ENCODE results near the gene ORM2.

Gene ORM2

GRCh38 chr9:114371343-114371944 is 41.8 kb downstream of the ORM2 start:
- no peak for DNase-seq (ENCODE audit: low spot score)

- peak; percentile 72 for DNase-seq (ENCODE audit: low spot score)
These were observed 42.6 kb downstream of the ORM2 start for GRCh38 chr9:114371973-114372917.

GRCh38 chr9:114372921-114373448 is 43.3 kb downstream of the ORM2 start:
- peak; percentile 31 for DNase-seq (ENCODE audit: low spot score)

GRCh38 chr9:114373960-114374730 is 44.5 kb downstream of the ORM2 start:
- DNase-seq (ENCODE audit: low spot score), result no peak

DNA sequence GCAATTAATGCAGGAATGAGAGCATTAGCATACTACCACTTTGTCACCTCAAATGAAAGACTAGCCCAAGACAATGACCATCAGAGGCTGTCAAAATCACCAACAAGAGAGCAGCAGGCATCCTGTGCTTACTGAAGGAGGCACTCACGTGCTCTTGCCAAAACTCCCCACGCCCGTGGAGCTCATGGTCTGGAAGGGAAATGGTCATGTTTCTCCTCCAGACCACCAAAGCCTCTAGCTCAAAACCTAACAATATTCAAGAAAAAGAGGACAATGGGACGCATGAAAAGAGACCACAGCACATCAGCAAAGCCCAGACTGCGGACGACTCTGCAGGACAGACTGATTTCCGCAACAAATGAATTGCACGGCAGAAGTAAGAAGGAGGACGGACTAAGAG is 45.3 kb downstream of the ORM2 start:
- DNase-seq (ENCODE audit: low spot score), result no peak

DNA sequence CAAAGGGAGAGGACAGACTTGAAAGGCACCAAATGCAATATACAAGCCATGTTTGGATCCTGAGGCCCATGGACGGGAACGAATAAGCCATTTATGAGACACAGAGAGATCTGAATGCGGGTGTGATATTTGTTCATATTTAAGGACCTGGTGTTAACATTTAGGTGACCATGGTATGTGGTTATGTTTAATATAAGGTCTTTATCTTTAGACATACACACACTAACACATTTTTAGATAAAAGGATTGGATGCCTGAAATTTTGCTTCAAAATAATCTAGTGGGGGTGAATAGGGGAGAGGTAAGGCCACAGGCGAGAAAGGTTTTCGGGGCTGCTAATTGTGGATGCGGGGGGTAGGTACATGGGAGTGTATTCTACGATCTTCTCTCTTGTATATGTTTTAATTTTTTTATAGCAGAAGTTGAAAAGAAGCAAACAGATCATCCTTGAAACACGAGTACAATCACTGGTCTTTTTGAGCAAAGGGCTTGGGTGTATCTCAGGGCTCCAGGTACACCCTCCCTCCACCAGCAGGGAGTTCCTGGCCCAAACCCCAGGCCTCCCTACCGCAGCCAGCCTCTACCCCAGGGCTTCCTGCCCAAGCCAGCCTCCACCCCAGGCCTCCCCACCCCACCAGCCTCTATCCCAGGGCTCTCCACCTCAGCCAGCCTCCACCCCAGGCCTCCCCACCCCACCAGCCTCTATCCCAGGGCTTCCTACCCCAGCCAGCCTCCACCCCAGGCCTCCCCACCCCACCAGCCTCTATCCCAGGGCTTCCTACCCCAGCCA is 45.9 kb downstream of the ORM2 start:
- DNase-seq (ENCODE audit: low spot score), result no peak

DNA sequence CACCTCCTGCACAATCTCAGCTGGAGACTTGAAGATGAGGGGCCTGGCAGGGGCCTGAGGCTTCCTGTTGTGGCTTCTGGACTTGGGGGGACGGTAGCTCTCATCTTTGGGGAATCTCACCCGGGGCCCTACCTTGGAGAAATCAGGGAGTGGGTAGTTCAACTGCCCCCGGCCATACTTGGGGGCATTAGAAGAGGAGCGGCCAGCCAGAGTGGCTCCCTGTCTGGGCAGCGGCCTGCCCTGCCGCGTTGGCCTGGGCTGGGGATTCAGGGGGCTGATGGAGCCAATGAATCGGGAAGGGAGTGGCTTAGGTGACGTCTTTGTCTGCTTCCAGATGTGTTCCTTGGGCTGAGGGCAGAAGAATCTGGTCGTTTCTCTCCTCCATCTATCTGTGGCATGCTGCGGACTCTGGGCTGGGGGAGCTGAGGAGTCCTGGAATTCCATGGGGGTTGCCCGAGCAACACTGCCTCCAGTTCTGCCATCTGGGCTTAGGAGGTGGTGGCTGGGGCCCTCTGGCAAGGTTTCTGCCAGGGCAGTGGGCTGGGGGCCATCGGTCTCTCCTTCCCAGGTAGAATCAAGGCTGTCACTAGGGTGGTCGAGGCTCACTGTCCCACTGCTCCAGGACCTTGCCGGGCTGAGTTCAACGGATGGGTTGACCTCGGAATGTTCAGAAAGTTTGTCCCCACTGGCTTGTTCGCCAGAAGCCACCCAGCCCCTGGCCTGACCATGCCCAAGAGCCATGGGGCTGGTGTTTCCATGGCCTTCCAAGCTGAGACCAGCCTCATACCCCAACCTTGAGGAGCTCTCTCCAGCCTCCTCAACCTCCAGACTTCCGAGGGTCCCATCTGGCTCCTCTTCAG is 47.1 kb downstream of the ORM2 start:
- DNase-seq (ENCODE audit: low spot score), result no peak

DNA sequence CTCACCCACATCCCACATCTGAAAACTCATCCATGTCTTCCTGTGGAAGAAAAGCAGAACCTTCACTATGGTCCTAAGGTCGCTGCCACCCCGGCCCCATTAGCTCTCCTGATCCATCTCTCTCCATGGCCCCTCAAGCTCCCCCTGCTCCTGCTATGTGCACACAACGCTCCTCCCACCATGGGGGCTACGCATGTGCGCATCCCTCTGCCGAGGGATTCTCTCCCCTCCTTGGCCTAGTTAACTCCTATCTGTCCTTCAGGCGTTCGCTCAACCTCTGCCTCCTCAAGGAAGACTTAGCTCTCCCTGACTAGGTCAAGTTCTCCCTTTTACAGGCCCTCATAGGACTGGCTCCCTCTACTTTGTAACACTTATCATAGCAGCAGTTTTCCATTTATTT is 48.3 kb downstream of the ORM2 start:
- DNase-seq (ENCODE audit: low spot score), result no peak

DNA sequence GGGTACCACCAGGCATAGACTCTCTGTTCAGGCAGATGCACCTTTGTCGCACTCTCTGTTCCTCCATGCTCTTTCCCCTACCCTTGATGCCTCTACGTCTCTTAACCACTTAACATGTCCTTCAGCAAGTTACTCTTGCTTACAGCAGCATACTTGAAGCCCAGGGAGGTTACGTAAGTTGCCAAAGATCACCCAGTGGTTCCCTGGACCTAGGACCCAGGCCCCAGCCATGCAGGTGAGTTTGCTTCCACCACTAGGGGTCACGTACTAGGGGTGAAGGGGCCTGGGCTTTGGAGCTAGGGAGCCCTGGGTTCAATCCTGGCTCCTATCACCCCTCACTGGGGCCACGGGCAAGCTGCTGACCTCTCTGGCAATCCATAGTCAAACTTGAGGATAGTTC is 49.2 kb downstream of the ORM2 start:
- DNase-seq (ENCODE audit: low spot score), result no peak

Measured in kidney tubule cell (primary cell).